HG03066 (cell line): ENCODE results near the gene CNTN5.

ENCODE experiments used
- ATAC-seq: cut with Tn5 transposase; IDR thresholded peaks from one replicate; pipeline ENCODE4 v1.9.1; 2021; ENCODE audit warnings: low read depth; ENCODE audit not compliant: unreplicated experiment

Gene CNTN5

GRCh38 chr11:100151944-100152343 is 1131.2 kb downstream of the CNTN5 start:
- ATAC-seq = no peak

- no peak for ATAC-seq
Observed at GRCh38 chr11:100152766-100153165, 1132.0 kb downstream of the CNTN5 start.

- ATAC-seq = no peak
Observed at GRCh38 chr11:100163471-100163870, 1142.7 kb downstream of the CNTN5 start.

- ATAC-seq = no peak
Observed at GRCh38 chr11:100174881-100175280, 1154.1 kb downstream of the CNTN5 start.

- no peak for ATAC-seq
Observed at GRCh38 chr11:100176456-100176855, 1155.7 kb downstream of the CNTN5 start.

- ATAC-seq = no peak
Observed at GRCh38 chr11:100177651-100178050, 1156.9 kb downstream of the CNTN5 start.

- ATAC-seq = no peak
Observed at GRCh38 chr11:100182350-100182749, 1161.6 kb downstream of the CNTN5 start.

- no peak for ATAC-seq
Observed at GRCh38 chr11:100182927-100183326, 1162.2 kb downstream of the CNTN5 start.

- ATAC-seq = no peak
Observed at GRCh38 chr11:100185588-100185987, 1164.8 kb downstream of the CNTN5 start.

- ATAC-seq = no peak
Observed at GRCh38 chr11:100188137-100188783, 1167.5 kb downstream of the CNTN5 start.

- ATAC-seq = no peak
Observed at GRCh38 chr11:100190395-100190794, 1169.6 kb downstream of the CNTN5 start.

- no peak for ATAC-seq
Observed at GRCh38 chr11:100192181-100192580, 1171.4 kb downstream of the CNTN5 start.

- no peak for ATAC-seq
Observed at GRCh38 chr11:100203789-100204188, 1183.0 kb downstream of the CNTN5 start.

GRCh38 chr11:100205926-100206325 is 1185.2 kb downstream of the CNTN5 start:
- no peak for ATAC-seq

- no peak for ATAC-seq
Observed at GRCh38 chr11:100208207-100208606, 1187.5 kb downstream of the CNTN5 start.

GRCh38 chr11:100214791-100215190 is 1194.0 kb downstream of the CNTN5 start:
- no peak for ATAC-seq

GRCh38 chr11:100220801-100221200 is 1200.1 kb downstream of the CNTN5 start:
- ATAC-seq = no peak

GRCh38 chr11:100221791-100222190 is 1201.0 kb downstream of the CNTN5 start:
- no peak for ATAC-seq

GRCh38 chr11:100224541-100225034 is 1203.8 kb downstream of the CNTN5 start:
- ATAC-seq = no peak

GRCh38 chr11:100229086-100229485 is 1208.3 kb downstream of the CNTN5 start:
- no peak for ATAC-seq

GRCh38 chr11:100232006-100232405 is 1211.3 kb downstream of the CNTN5 start:
- no peak for ATAC-seq

GRCh38 chr11:100235085-100235484 is 1214.3 kb downstream of the CNTN5 start:
- ATAC-seq = no peak
